Measurements from ENCODE around the gene GZMM. TPM values are rescaled to one million over a fixed set of nuclear protein-coding genes. Genes with fewer than 3 reads are reported as not detected.

GZMM gene
- total and polyA plus RNA-seq, 2 donors: 0.63 to 1.5 TPM

DNA sequence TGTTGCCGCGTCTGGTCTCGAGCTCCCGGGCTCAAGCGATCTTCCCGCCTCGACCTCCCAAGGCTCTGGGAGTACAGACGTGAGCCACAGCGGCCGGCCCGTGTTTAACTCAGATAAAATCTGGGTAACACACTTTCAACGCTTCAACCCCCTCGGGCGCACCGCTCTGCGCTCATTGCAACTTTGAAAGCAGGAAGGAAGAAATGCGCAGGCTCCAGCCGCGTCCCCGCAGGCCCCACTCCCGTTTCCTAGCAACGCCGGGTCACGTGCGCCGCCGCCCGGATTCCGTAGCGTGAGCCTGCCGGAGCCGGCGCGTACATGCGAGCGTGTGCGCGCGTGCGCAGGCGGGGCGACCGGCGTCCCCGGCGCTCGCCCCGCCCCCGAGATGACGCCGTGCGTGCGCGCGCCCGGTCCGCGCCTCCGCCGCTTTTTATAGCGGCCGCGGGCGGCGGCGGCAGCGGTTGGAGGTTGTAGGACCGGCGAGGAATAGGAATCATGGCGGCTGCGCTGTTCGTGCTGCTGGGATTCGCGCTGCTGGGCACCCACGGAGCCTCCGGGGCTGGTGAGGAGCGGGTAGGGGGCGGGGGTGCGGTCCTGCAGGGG, 28.4 kb downstream of the GZMM start, which contains the start of gene BSG:
BSG (plus strand) TSS at position 457 of the 603 bp plus-strand sequence; CDS start at position 496, 39 bp downstream.
- under 1% methylated on average over 79 of the region's 79 CpGs for WGBS
- Histone ChIP-seq H3K4me1 (ENCODE audit: insufficient read depth) (no peaks in the 10 kb centered on the region), H3K36me3 (ENCODE audit: insufficient read depth) (no peaks in the 10 kb centered on the region), H3K27ac (ENCODE audit: low read depth) (peak within 1 kb of the TSS; percentile 75), H3K4me3 (ENCODE audit: low read depth, low read length) (peak within 1 kb of the TSS; percentile 82)
- peak; percentile 94 for DNase-seq (ENCODE audit: extremely low spot score)

DNA sequence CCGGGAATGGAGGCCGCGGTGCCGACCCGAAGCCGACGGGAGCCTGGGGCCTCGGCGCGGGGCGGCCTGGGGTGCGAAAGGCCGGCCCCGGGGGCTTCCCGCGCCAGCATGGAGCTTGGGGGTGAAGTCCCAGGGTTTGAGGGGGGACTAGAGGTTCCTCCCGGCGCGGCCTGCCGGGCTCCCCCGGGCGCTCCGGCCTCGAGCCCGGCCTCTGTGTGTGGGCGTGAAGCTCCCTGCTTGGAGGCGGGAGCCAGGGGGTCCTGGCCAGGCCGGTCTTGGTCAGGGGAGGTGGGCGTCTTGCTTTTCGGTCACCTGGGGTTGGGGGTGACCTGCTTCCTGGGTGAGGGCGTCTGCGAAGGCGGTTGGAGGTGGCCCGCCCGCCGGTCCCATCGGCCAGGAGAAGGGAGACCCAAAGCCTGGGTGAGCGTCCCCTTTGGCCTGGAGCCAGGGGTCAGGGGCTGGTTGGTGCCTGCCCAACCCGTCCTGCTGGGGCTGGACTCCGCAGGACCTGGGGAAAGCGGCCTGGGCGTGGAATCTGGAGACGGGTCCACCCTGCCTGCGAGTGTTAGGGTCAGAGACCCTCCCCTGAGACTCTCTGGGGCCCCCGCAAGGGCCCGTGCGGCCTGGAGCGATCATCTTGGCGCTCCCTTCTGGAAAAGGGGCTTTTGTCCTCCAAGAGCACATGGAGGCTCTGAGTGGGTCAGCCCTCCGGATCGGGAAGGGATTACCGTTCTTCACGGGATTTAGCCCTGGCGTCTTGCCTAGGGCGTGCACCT, 29.1 kb downstream of the GZMM start:
- no peaks in the 10 kb centered on the region for H3K36me3 ChIP-seq (ENCODE audit: insufficient read depth)
- H3K4me3 ChIP-seq (ENCODE audit: low read depth, low read length): peak overlapping the region; percentile 82
- WGBS: under 1% methylated on average over 55 of the region's 55 CpGs
- H3K4me1 ChIP-seq (ENCODE audit: insufficient read depth): no peaks in the 10 kb centered on the region
- no peak for DNase-seq (ENCODE audit: extremely low spot score)
- peak overlapping the region; percentile 73 for H3K27ac ChIP-seq (ENCODE audit: low read depth)

DNA sequence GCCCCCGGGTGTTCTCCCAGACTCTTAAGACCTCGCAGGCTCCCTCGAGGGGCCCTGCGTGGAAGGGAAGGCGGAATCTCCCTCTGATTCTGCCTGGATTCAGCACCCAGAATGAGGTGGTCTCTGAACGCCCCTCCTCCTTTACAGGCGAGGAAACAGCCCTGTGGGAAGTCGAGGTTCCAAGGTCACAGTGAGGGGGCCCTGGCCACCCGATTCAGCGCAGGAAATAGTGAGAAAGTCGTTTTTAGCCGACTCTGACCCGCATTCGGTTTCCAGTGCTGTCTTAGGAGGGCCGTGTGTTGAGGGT, 29.6 kb downstream of the GZMM start:
- no peak overlapping the region for H3K27ac ChIP-seq (ENCODE audit: low read depth)

DNA sequence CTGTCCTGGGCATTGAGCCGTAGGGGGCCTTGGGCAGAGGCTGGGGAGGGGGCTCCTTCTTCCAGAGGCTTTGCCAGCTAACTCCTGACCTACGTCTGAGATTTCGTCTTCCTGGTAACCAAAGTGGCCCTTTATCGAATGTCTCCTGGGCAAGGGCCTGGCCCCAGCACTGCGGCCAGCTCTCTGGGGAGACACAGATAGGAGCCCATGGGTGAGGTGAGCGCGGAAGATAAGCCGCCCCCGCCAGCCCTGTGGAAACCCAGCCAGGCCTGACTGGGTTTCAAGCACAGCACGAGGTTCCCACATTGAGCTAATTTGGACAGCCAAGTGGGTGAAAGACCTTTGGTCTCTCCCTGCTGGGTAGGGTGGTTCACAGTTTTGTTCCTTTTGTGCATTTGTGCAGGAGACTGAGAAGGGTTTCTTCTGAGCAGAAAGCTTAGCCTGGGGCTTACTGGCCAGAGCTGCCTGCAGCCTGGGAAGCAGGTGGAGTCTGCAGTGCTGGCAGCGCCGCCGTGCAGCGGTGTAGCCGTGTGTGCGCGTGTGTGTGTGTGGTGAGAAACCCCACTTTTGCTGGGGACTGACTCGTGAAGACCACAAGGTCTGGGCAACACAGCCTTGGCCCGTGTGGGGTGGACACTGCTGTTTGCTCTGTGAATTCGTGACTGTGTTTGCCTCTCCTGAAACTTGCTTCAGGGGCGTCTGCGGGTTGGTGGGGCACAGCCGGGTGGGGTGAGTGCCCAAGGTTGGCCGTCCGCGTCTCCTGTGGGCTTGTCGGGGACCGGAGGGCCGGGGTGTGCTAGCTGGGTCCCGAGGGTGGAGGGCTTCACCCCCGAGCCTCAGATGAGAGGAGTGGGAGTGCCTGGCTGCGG, 31.0 kb downstream of the GZMM start:
- Histone ChIP-seq H3K36me3 (ENCODE audit: insufficient read depth) (no peaks in the 10 kb centered on the region), H3K27ac (ENCODE audit: low read depth) (no peak overlapping the region), H3K4me1 (ENCODE audit: insufficient read depth) (no peaks in the 10 kb centered on the region), H3K4me3 (ENCODE audit: low read depth, low read length) (peak overlapping the region; percentile 4)
- WGBS: 27% methylated on average over 32 of the region's 32 CpGs
- no peak for DNase-seq (ENCODE audit: extremely low spot score)

More for the DNA sequence above, 29.6 kb downstream of the GZMM start:
- no peaks in the 10 kb centered on the region for H3K4me1 ChIP-seq (ENCODE audit: insufficient read depth)
- peak overlapping the region; percentile 82 for H3K4me3 ChIP-seq (ENCODE audit: low read depth, low read length)
- 4% methylated on average over 15 of the region's 15 CpGs for WGBS
- DNase-seq (ENCODE audit: extremely low spot score): no peak
- H3K36me3 ChIP-seq (ENCODE audit: insufficient read depth): no peaks in the 10 kb centered on the region

DNA sequence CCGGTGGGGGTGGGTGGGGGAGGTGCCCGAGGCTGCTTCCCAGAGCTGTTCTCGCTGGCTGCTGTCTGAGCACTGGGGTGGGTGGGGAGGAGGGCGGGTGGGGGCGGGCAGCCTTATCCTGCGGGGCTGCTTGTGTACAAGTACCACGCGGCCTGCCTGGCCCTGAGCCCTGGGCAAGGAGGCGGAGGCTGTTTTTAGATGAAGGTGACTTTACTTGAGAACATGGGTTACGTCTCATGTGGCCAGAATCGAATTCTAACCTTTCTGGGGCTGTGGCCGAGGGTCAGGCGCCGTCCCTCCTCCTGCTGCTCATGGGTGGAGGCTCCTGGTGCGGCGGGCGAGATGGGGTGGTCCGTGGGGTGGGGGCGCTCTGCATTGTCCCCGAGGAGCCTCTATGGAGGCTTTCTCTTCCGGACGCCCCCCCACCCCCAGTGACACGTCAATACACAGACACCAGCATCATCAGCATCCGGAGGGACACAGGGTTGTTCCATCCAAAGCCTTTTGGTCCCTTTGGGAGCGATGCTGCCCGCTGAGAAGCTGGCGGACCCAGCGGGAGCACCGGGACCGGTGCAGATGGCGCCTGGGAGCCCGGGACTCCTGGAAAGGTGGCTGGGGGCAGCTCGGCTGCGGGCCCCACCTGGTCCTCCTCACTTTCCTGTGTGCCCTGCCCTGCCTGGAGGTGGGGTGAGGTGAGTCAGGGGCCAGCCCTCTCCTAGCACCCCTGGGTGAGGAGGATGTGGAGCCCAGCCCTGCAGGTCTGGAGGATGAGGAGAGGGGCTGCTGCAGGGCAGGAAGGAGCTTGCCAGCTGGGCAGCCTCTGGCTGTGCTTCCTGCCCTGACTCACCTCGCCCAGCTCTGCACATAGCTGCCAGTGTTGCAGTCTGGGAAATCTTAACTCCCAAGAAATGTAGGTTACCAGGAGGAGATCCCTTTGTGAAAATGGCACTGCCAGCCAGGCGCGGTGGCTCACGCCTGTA, 32.0 kb downstream of the GZMM start:
- H3K4me1 ChIP-seq (ENCODE audit: insufficient read depth): no peaks in the 10 kb centered on the region
- no peak overlapping the region for H3K27ac ChIP-seq (ENCODE audit: low read depth)
- DNase-seq (ENCODE audit: extremely low spot score): no peak
- WGBS: 49% methylated on average over 38 of the region's 38 CpGs
- H3K36me3 ChIP-seq (ENCODE audit: insufficient read depth): no peaks in the 10 kb centered on the region
- no peak overlapping the region for H3K4me3 ChIP-seq (ENCODE audit: low read depth, low read length)

DNA sequence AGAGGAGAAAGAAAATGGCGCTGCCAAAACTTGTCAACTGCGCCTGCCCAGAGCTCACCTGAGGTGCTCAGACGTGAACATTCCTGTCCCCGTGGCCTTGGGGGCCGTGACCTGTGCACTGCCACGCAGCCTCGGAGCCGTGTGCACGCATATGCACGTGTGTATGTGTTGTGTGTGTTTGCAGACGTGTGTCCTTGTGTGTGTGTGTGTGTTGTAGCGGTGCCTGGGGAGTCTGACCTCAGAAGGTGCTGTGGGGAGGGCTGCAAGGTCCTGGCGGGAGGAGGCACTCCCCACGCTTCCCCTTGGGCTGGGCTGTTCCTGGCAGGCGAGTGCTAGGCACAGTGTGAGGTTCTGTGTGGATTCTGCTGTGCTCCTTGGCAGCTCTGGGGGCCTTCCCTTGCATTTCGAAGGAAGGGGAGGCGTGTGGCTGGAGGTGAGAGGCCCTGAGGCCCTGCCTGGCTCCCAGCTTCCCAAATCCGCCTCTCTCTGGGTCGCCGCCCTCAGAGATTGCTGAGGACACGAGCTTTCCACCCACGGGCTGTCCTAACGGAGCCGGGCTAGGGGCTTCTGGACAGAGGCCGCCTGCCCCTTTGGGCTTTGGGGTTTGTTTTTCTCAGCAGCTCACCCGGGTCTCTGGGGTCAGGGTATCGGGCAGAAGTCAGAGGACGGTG, 33.0 kb downstream of the GZMM start:
- no peak for DNase-seq (ENCODE audit: extremely low spot score)
- no peak overlapping the region for H3K4me3 ChIP-seq (ENCODE audit: low read depth, low read length)
- WGBS: 86% methylated on average over 28 of the region's 28 CpGs
- no peaks in the 10 kb centered on the region for H3K4me1 ChIP-seq (ENCODE audit: insufficient read depth)
- H3K36me3 ChIP-seq (ENCODE audit: insufficient read depth): no peaks in the 10 kb centered on the region
- H3K27ac ChIP-seq (ENCODE audit: low read depth): no peak overlapping the region

DNA sequence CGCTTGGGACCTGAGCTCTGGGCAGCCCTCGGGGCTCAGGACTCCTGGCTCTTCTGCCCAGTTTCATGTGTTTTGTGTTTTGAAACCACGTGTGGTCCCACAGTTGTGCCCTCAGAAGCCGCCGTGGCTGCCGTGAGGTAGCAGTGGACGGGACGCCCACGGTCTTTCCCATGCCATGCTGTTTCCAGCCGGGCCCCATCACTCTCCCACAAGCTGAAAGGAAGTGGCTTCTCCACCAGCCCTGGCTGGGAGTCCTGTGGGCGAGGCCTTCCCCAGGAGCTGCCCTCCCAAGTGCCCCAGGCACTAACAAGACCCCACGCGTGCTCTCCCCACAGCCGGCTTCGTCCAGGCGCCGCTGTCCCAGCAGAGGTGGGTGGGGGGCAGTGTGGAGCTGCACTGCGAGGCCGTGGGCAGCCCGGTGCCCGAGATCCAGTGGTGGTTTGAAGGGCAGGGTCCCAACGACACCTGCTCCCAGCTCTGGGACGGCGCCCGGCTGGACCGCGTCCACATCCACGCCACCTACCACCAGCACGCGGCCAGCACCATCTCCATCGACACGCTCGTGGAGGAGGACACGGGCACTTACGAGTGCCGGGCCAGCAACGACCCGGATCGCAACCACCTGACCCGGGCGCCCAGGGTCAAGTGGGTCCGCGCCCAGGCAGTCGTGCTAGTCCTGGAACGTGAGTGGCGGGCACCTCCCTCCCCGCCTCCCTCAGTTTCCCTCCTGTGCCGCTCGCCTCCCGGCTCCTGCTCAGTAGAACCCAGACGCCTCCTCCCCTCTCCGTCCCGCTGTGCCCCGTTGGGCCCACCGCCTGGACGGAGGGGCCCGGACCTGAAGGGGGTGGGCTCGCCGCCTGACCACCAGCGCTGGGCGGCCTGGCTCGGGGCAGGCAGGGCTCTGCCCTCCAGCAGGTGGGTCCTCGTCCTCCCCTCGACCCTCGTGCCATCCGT, 33.9 kb downstream of the GZMM start:
- H3K4me1 ChIP-seq (ENCODE audit: insufficient read depth): no peaks in the 10 kb centered on the region
- H3K27ac ChIP-seq (ENCODE audit: low read depth): no peak overlapping the region
- no peaks in the 10 kb centered on the region for H3K36me3 ChIP-seq (ENCODE audit: insufficient read depth)
- H3K4me3 ChIP-seq (ENCODE audit: low read depth, low read length): no peak overlapping the region
- no peak for DNase-seq (ENCODE audit: extremely low spot score)
- 91% methylated on average over 66 of the region's 66 CpGs for WGBS

DNA sequence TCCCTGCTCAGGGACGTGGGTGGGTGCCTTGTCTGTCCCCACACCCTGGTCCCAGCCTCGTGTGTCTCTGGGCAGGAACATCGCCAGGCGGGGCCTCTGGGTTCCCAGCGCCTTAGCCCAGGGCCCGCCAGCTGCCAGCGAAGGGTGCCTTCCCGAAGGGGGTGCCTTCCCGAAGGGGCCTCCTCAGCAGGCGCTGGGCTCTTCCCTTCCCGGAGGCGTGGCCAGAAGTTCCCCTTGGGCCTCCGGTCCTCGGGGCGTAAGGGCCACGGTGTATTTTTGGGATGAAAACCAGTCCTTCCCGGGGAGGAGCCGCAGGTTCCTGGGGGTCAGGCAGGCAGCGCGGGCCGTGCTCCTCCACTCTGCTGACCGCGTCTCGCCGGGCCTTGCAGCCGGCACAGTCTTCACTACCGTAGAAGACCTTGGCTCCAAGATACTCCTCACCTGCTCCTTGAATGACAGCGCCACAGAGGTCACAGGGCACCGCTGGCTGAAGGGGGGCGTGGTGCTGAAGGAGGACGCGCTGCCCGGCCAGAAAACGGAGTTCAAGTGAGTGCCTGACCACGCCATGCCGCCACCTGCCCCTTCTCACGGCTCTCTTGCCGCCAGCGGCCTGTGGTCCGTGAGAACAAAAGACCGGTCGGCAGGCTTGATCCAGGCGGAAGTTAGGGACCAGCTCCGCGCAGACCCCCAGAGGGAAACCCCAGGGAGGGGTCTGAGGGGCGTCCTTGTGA, 35.4 kb downstream of the GZMM start:
- DNase-seq (ENCODE audit: extremely low spot score): no peak
- no peak overlapping the region for H3K4me3 ChIP-seq (ENCODE audit: low read depth, low read length)
- H3K36me3 ChIP-seq (ENCODE audit: insufficient read depth): no peaks in the 10 kb centered on the region
- no peaks in the 10 kb centered on the region for H3K4me1 ChIP-seq (ENCODE audit: insufficient read depth)
- H3K27ac ChIP-seq (ENCODE audit: low read depth): no peak overlapping the region
- WGBS: 91% methylated on average over 46 of the region's 46 CpGs

DNA sequence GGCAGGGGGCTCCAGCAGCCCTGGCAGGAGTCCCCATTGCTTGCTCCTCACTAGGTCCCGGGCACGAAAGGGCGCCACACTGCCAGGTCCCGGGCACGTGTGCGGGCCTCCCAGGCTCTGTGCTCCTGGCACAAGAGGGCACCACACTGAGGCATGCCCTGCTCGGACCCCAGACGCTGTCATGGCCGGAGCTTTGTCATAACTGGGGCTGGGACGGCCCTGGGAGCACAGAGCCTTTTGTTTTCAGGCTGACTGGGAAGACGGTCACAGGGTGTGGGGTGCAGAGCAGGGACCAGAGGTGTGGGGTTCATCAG, 35.9 kb downstream of the GZMM start:
- Histone ChIP-seq H3K36me3 (ENCODE audit: insufficient read depth) (no peaks in the 10 kb centered on the region), H3K4me3 (ENCODE audit: low read depth, low read length) (no peak overlapping the region), H3K27ac (ENCODE audit: low read depth) (no peak overlapping the region), H3K4me1 (ENCODE audit: insufficient read depth) (no peaks in the 10 kb centered on the region)
- no peak for DNase-seq (ENCODE audit: extremely low spot score)
- 94% methylated on average over 11 of the region's 11 CpGs for WGBS

DNA sequence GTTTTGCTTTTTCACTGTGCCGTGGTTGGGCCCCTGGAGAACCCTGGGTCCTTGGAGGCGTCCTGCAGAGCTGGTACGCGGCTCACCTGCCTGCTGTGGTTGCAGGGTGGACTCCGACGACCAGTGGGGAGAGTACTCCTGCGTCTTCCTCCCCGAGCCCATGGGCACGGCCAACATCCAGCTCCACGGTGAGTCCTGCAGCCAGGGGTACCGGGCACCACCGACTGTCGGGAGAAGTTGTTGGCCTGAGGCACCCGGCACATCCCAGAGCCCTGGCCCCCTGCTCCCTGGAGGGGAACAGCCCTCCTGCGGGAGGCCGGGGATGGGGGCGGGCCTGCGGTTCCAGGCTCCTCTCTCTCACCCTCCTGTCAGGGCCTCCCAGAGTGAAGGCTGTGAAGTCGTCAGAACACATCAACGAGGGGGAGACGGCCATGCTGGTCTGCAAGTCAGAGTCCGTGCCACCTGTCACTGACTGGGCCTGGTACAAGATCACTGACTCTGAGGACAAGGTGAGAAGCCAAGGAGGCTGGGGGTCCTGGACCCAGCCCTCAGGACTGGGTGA, 36.5 kb downstream of the GZMM start:
- no peak overlapping the region for H3K27ac ChIP-seq (ENCODE audit: low read depth)
- H3K36me3 ChIP-seq (ENCODE audit: insufficient read depth): no peaks in the 10 kb centered on the region
- H3K4me3 ChIP-seq (ENCODE audit: low read depth, low read length): no peak overlapping the region
- WGBS: 90% methylated on average over 22 of the region's 22 CpGs
- no peaks in the 10 kb centered on the region for H3K4me1 ChIP-seq (ENCODE audit: insufficient read depth)
- DNase-seq (ENCODE audit: extremely low spot score): no peak

DNA sequence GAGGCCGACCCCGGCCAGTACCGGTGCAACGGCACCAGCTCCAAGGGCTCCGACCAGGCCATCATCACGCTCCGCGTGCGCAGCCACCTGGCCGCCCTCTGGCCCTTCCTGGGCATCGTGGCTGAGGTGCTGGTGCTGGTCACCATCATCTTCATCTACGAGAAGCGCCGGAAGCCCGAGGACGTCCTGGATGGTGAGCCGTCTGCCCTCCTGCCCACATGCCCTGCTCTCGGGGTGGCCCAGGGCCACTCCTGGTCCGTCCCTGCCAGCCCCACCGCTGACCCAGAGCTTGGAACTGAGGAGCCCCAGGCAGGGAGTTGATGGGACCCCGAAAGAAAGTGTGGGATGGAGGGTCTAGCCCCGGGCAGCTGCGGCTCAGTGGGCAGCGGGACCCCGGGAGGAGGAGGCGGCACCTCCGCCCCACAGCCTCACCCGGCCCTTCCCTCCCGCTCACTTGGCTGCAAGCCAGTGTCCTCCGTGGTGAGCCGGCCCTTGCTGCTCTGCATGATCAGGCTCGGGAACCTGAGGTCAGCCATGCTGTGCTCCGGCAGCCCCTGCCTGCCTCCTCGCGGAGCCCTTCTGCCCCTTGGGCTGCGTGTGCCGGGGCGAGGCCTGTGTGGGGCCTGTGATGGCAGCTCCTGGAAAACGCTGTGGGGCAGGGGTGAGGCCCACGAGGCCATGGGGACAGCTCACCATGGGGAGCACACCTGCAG, 37.7 kb downstream of the GZMM start:
- no peak for DNase-seq (ENCODE audit: extremely low spot score)
- Histone ChIP-seq H3K4me1 (ENCODE audit: insufficient read depth) (no peaks in the 10 kb centered on the region), H3K27ac (ENCODE audit: low read depth) (no peak overlapping the region), H3K4me3 (ENCODE audit: low read depth, low read length) (no peak overlapping the region), H3K36me3 (ENCODE audit: insufficient read depth) (no peaks in the 10 kb centered on the region)
- WGBS: 85% methylated on average over 40 of the region's 40 CpGs
